Esophagus squamous epithelium (tissue), 4 donors: ENCODE results near the gene FAM3B.

Experiments
- POLR2A ChIP-seq, 4 donors: fragments of 450-650 bp; IDR thresholded peaks; one replicate each; pipeline ENCODE4 v1.6.1; 2017; ENCODE audit warnings: antibody characterized with exemption in 4 of 4, mild to moderate bottlenecking in 4 of 4, moderate library complexity in 3 of 4
- TF ChIP-seq, protein P1 (sequence below), 6 experiments: fragments of 450-650 bp in 4 of 6; fragments of 200-600 bp in 2 of 6; sonication (generic) in 2 of 6; IDR thresholded peaks; one replicate each; pipeline ENCODE4 v1.5.1; 2016 to 2019; ENCODE audit warnings: antibody characterized with exemption in 6 of 6, mild to moderate bottlenecking in 4 of 6, moderate library complexity in 4 of 6

DNA sequence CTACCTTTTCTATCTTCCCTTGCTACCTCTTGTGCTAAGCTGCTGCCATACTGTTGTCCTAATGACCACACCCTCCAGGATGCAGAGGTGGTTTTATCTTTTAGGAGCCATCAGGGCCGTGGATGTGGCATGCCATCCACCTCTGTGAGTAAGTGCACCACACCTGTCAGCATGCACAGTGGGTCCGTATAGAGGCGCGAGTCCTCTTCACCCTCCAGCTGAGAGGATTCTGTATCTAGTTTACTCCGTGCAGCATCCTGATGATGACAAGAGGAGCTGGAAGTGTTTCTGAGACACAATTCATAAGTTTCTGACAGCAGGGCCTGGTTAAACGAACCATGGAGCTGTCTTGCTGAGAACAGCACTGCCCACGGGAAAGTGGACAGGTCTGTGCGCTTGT, 11.2 kb downstream of the FAM3B start:
- TF ChIP-seq, protein P1, sequence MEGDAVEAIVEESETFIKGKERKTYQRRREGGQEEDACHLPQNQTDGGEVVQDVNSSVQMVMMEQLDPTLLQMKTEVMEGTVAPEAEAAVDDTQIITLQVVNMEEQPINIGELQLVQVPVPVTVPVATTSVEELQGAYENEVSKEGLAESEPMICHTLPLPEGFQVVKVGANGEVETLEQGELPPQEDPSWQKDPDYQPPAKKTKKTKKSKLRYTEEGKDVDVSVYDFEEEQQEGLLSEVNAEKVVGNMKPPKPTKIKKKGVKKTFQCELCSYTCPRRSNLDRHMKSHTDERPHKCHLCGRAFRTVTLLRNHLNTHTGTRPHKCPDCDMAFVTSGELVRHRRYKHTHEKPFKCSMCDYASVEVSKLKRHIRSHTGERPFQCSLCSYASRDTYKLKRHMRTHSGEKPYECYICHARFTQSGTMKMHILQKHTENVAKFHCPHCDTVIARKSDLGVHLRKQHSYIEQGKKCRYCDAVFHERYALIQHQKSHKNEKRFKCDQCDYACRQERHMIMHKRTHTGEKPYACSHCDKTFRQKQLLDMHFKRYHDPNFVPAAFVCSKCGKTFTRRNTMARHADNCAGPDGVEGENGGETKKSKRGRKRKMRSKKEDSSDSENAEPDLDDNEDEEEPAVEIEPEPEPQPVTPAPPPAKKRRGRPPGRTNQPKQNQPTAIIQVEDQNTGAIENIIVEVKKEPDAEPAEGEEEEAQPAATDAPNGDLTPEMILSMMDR (IDR thresholded peaks at IDR 0.05): no peak
- TF ChIP-seq POLR2A (IDR thresholded peaks at IDR 0.05): no peak
